Fibroblast of lung (primary cell): ENCODE measurements around the gene SPIRE1.
"Not testable (repeated sequence)": the region's sequence is repeated elsewhere in the genome, so short reads cannot be mapped to it uniquely, and the experiment has no call there.

Source experiments
- CTCF ChIP-seq, 2 donors: IDR thresholded peaks in 1 of 2; conservative IDR thresholded peaks in 1 of 2; 1 replicate in 1 of 2; 2 replicates in 1 of 2; pipeline ENCODE4 v1.5.1; 2011 to 2012; ENCODE audit warnings: low read length in 2 of 2, control low read depth in 1 of 2, inconsistent platforms in 1 of 2, low read depth in 1 of 2, mild to moderate bottlenecking in 1 of 2
- EZH2 ChIP-seq: IDR thresholded peaks from 2 replicates; pipeline ENCODE4 v1.5.1; 2012; ENCODE audit warnings: low read length, control low read depth, mild to moderate bottlenecking; ENCODE audit errors: missing control alignments

GRCh38 chr18:12551466-12551865 is 106.4 kb downstream of the SPIRE1 start:
- not testable (repeated sequence) for TF ChIP-seq CTCF (conservative IDR thresholded peaks at IDR 0.05 in 1 of 2, IDR thresholded peaks at IDR 0.05 in 1 of 2; ENCODE audit: low read depth in 1 of 2, low read length in 2 of 2); EZH2
